IMR-90 (cell line): ENCODE results near the gene FAM168A.

Experiments
- CTCF ChIP-seq: conservative IDR thresholded peaks from 2 replicates; pipeline ENCODE4 v1.5.1; 2012; ENCODE audit warnings: mild to moderate bottlenecking, low read depth, low read length, improper control_type of control experiment
- SMC3 ChIP-seq: fragments of 150-350 bp; IDR thresholded peaks from 2 replicates; pipeline ENCODE4 v1.6.1; 2016; ENCODE audit warnings: low read depth, mild to moderate bottlenecking, antibody characterized with exemption, low read length, moderate library complexity

- TF ChIP-seq CTCF (no peak), SMC3 (no peak)
Measured at GRCh38 chr11:73403541-73403940, 194.4 kb downstream of the FAM168A start.
